ENCODE measurements around the gene GPM6B.

- TF ChIP-seq CTCF (conservative IDR thresholded peaks at IDR 0.05): no peak
- TF ChIP-seq ZFX (IDR thresholded peaks at IDR 0.05): no peak
Observed at GRCh38 chrX:13828392-13828791, 11.5 kb upstream of the GPM6B start.

All from C4-2B (cell line).